IMR-90 (cell line): ENCODE data around the gene EMC9. TPM values are rescaled to one million over a fixed set of nuclear protein-coding genes. Genes with fewer than 3 reads are reported as not detected.

Source experiments
- ATAC-seq: fragments of 200-7000 bp; cut with Tn5 transposase; 2 replicates; pipeline ENCODE4 v1.9.1; 2020; ENCODE audit warnings: low read depth, mild to moderate bottlenecking, moderate library complexity
- BruUV-seq: library from RNA; stranded (reverse); fragments of 400-500 nt; replicated peaks from 2 replicates; lab custom pipeline; 2021; lab: Mats Ljungman, UMichigan
- CTCF ChIA-PET: fragments of 300-600 bp; formaldehyde crosslinking; extraction: SDS; loops from one replicate; lab custom pipeline; 2021; ENCODE audit warnings: antibody characterized with exemption; lab: Yijun Ruan, JAX
- POLR2A ChIA-PET: fragments of 300-600 bp; sonication (Branson Sonifier 250); formaldehyde crosslinking; loops from one replicate; lab custom pipeline; 2022; ENCODE audit warnings: antibody characterized with exemption; ENCODE audit not compliant: unreplicated experiment; lab: Charles Lee
- DNase-seq: peaks from one replicate; pipeline ENCODE4 v3.0.0; 2013
- H2AFZ ChIP-seq: replicated peaks from 2 replicates; pipeline ENCODE3; 2013; ENCODE audit warnings: low read length, mild to moderate bottlenecking; ENCODE audit not compliant: poor library complexity
- H2AK5ac ChIP-seq: 2 replicates; pipeline ENCODE4 v1.6.1; 2013; ENCODE audit warnings: low read depth, low read length, inconsistent platforms
- H2AK9ac ChIP-seq: replicated peaks from 2 replicates; pipeline ENCODE3; 2013; ENCODE audit warnings: mild to moderate bottlenecking, low read depth, low read length, moderate library complexity; ENCODE audit not compliant: poor library complexity
- H2BK120ac ChIP-seq: 2 replicates; pipeline ENCODE4 v1.6.1; 2013; ENCODE audit warnings: low read depth, low read length, inconsistent platforms
- H2BK15ac ChIP-seq: 3 replicates; pipeline ENCODE4 v1.6.1; 2013; ENCODE audit warnings: low read depth, low read length, inconsistent platforms
- H2BK20ac ChIP-seq: 2 replicates; pipeline ENCODE4 v1.6.1; 2013; ENCODE audit warnings: low read depth, mild to moderate bottlenecking, inconsistent platforms, low read length, moderate library complexity
- H2BK5ac ChIP-seq: 2 replicates; pipeline ENCODE4 v1.6.1; 2013; ENCODE audit warnings: mild to moderate bottlenecking, low read depth, low read length, inconsistent platforms; ENCODE audit not compliant: poor library complexity, severe bottlenecking
- H3K14ac ChIP-seq: replicated peaks from 2 replicates; pipeline ENCODE4 v1.6.1; 2013; ENCODE audit warnings: low read depth, low read length, inconsistent platforms
- H3K18ac ChIP-seq: 2 replicates; pipeline ENCODE4 v1.6.1; 2013; ENCODE audit warnings: low read depth, low read length, control low read depth
- H3K23ac ChIP-seq: 2 replicates; pipeline ENCODE4 v1.6.1; 2013; ENCODE audit warnings: low read depth, low read length, inconsistent platforms
- H3K27ac ChIP-seq: 2 replicates; pipeline ENCODE4 v1.5.1; 2013; ENCODE audit warnings: mild to moderate bottlenecking, control low read depth, low read length; ENCODE audit not compliant: insufficient read depth
- H3K27me3 ChIP-seq: 2 replicates; pipeline ENCODE4 v1.6.1; 2013; ENCODE audit warnings: low read length; ENCODE audit not compliant: control insufficient read depth, insufficient read depth
- H3K36me3 ChIP-seq: 2 replicates; pipeline ENCODE4 v1.6.1; 2013; ENCODE audit warnings: low read length, mixed read lengths; ENCODE audit not compliant: control insufficient read depth, insufficient read depth
- H3K4ac ChIP-seq: 2 replicates; pipeline ENCODE4 v1.6.1; 2013; ENCODE audit warnings: low read depth, low read length, inconsistent platforms
- H3K4me1 ChIP-seq: 2 replicates; pipeline ENCODE4 v1.6.1; 2013; ENCODE audit warnings: low read length, mixed read lengths; ENCODE audit not compliant: control insufficient read depth, insufficient read depth
- H3K4me2 ChIP-seq: 2 replicates; pipeline ENCODE4 v1.6.1; 2013; ENCODE audit warnings: low read depth, mild to moderate bottlenecking, control low read depth, low read length, moderate library complexity
- H3K4me3 ChIP-seq: 2 replicates; pipeline ENCODE4 v1.5.1; 2013; ENCODE audit warnings: low read depth, mild to moderate bottlenecking, control low read depth, low read length, moderate library complexity; ENCODE audit not compliant: insufficient read depth
- H3K56ac ChIP-seq: 2 replicates; pipeline ENCODE4 v1.6.1; 2013; ENCODE audit warnings: low read length, inconsistent platforms; ENCODE audit not compliant: insufficient read depth; ENCODE audit errors: extremely low read depth
- H3K79me1 ChIP-seq, 2 experiments: 2 replicates each; pipeline ENCODE4 v1.6.1; 2013; ENCODE audit warnings: low read length in 2 of 2, inconsistent platforms in 1 of 2, low read depth in 1 of 2
- H3K9ac ChIP-seq: 2 replicates; pipeline ENCODE4 v1.6.1; 2013; ENCODE audit warnings: low read depth, low read length, control low read depth
- H3K9me1 ChIP-seq: 2 replicates; pipeline ENCODE4 v1.6.1; 2013; ENCODE audit warnings: low read length, inconsistent platforms; ENCODE audit not compliant: insufficient read depth
- H3K9me3 ChIP-seq: 2 replicates; pipeline ENCODE4 v1.6.1; 2013; ENCODE audit warnings: low read length; ENCODE audit not compliant: control insufficient read depth, insufficient read depth
- H4K20me1 ChIP-seq: 2 replicates; pipeline ENCODE4 v1.6.1; 2013; ENCODE audit warnings: low read length, inconsistent platforms; ENCODE audit not compliant: insufficient read depth
- H4K5ac ChIP-seq: 2 replicates; pipeline ENCODE4 v1.6.1; 2013; ENCODE audit warnings: mild to moderate bottlenecking, low read depth, low read length, control low read depth
- H4K8ac ChIP-seq, 2 experiments: 2 replicates each; pipeline ENCODE4 v1.6.1; 2013; ENCODE audit warnings: low read depth in 2 of 2, low read length in 2 of 2, control low read depth in 1 of 2, inconsistent platforms in 1 of 2
- H4K91ac ChIP-seq: 2 replicates; pipeline ENCODE4 v1.6.1; 2013; ENCODE audit warnings: low read depth, low read length, inconsistent platforms; ENCODE audit not compliant: insufficient read depth
- CEBPB ChIP-seq: IDR thresholded peaks from 2 replicates; pipeline ENCODE4 v1.6.1; 2012; ENCODE audit warnings: low read depth, low read length, improper control_type of control experiment
- CHD1 ChIP-seq: IDR thresholded peaks from 2 replicates; pipeline ENCODE4 v1.6.1; 2012; ENCODE audit warnings: low read depth, low read length, improper control_type of control experiment
- CTCF ChIP-seq: conservative IDR thresholded peaks from 2 replicates; pipeline ENCODE4 v1.5.1; 2012; ENCODE audit warnings: mild to moderate bottlenecking, low read depth, low read length, improper control_type of control experiment
- FOS ChIP-seq: fragments of 150-350 bp; IDR thresholded peaks from 2 replicates; pipeline ENCODE4 v1.6.1; 2016; ENCODE audit warnings: low read depth, low read length
- MAFK ChIP-seq: IDR thresholded peaks from 2 replicates; pipeline ENCODE4 v1.6.1; 2012; ENCODE audit warnings: low read depth, low read length, improper control_type of control experiment
- POLR2A ChIP-seq: IDR thresholded peaks from 2 replicates; pipeline ENCODE4 v1.6.1; 2012; ENCODE audit warnings: mild to moderate bottlenecking, low read depth, low read length
- RAD21 ChIP-seq: IDR thresholded peaks from 2 replicates; pipeline ENCODE4 v1.6.1; 2012; ENCODE audit warnings: low read length, improper control_type of control experiment
- RCOR1 ChIP-seq: IDR thresholded peaks from 2 replicates; pipeline ENCODE4 v1.6.1; 2012; ENCODE audit warnings: mild to moderate bottlenecking, low read length, improper control_type of control experiment; ENCODE audit not compliant: insufficient replicate concordance
- RFX5 ChIP-seq: IDR thresholded peaks from 2 replicates; pipeline ENCODE4 v1.8.0; 2012; ENCODE audit warnings: low read depth, mild to moderate bottlenecking, low read length, moderate library complexity
- USF2 ChIP-seq: fragments of 150-350 bp; IDR thresholded peaks from 2 replicates; pipeline ENCODE4 v1.6.1; 2017; ENCODE audit warnings: mild to moderate bottlenecking, antibody characterized with exemption, low read length, low read depth
- WGBS, 2 experiments: methylation state at CpG; one replicate each; pipeline versions ENCODE4 v1.1.5 to v1.1.7; 2013; ENCODE audit warnings: missing lambda C conversion rate in 2 of 2; ENCODE audit not compliant: insufficient read length in 1 of 2; ENCODE audit errors: extremely low coverage in 2 of 2; 5-methylcytosine and 5-hydroxymethylcytosine counted together
- dilution Hi-C: fragments of 300-500 bp; cut with HindIII; formaldehyde crosslinking; loops from one replicate; pipeline ENCODE4 v1.14.3; 2018; ENCODE audit warnings: low sequenced_read_pairs; ENCODE audit not compliant: unreplicated experiment
- in situ Hi-C: fragments of 300-500 bp; cut with MboI; formaldehyde crosslinking; loops from 3 replicates; pipeline ENCODE4 v1.14.3; 2019; ENCODE audit warnings: low sequenced_read_pairs, inconsistent platforms, mixed read lengths
- intact Hi-C: fragments of 100-400 bp; cut with micrococcal nuclease; formaldehyde crosslinking; loops from 2 replicates; pipeline ENCODE4 v1.10.0; 2022
- polyA plus RNA-seq, 3 experiments: library from polyadenylated mRNA; depleted of rRNA; stranded (reverse); fragments of >200 nt; gene quantifications; 2 replicates each; pipeline ENCODE4 v1.2.3, GENCODE V29; 2012; ENCODE audit warnings: low replicate concordance in 1 of 3
- total RNA-seq: library from RNA; depleted of rRNA; stranded (reverse); fragments of >200 nt; gene quantifications from 2 replicates; pipeline ENCODE4 v1.2.3, GENCODE V29; 2012

EMC9 gene
- total and polyA plus RNA-seq, 2 of the 4 experiments (the other 2 are of a cell fraction) = 15.1 to 19.2 TPM

- no peak overlapping the region for H2BK120ac ChIP-seq
- H3K4ac ChIP-seq = no peak overlapping the region
- no peak overlapping the region for H3K4me3 ChIP-seq
- no peak overlapping the region for H2AK5ac ChIP-seq
- dilution Hi-C loops = no loop called here
- H3K56ac ChIP-seq = no peak overlapping the region
- in situ Hi-C loops = no loop called here
- H3K18ac ChIP-seq = no peak overlapping the region
- peaks cover 10 to 16% of the 10 kb centered on the region in 2 experiments; a peak in 2 of 4 replicates for H3K79me1 ChIP-seq
- no peaks in the 10 kb centered on the region for H3K27me3 ChIP-seq
- no peak for DNase-seq
- H3K9ac ChIP-seq = no peak overlapping the region
- peaks cover 27% of the 10 kb centered on the region for H3K36me3 ChIP-seq
- no peak overlapping the region for H3K27ac ChIP-seq
- ChIA-PET POLR2A (no interaction called here), CTCF (interaction anchor here (1.2 kb wide), 1 partner anchor 59 kb away, joined by 3 read pairs; no protein-coding TSS in a partner anchor)
- H2BK20ac ChIP-seq = no peak overlapping the region
- ATAC-seq = no peak
- no peak overlapping the region for H4K5ac ChIP-seq
- H3K14ac ChIP-seq = no peak overlapping the region
- H4K91ac ChIP-seq = no peak overlapping the region
- no peak overlapping the region for H2BK15ac ChIP-seq
- no TSS peak for BruUV-seq
- H4K8ac ChIP-seq = no peak overlapping the region
- intact Hi-C loops = no loop called here
- H3K9me3 ChIP-seq = no peaks in the 10 kb centered on the region
- H2BK5ac ChIP-seq = no peak overlapping the region
- no peak overlapping the region for H3K23ac ChIP-seq
- no peak overlapping the region for H3K4me2 ChIP-seq
- TF ChIP-seq CTCF (no peak), POLR2A (no peak), RAD21 (no peak), CHD1 (no peak), USF2 (no peak), CEBPB (no peak), RCOR1 (no peak), FOS (no peak), MAFK (no peak), RFX5 (no peak)
- peaks cover 3% of the 10 kb centered on the region; the same call in 1 of the 2 replicates for H3K4me1 ChIP-seq
- WGBS, 2 experiments = 81% methylated on average over 2 of the region's 6 CpGs; no CpG with 5 or more reads in 1 of the 2 experiments
- H4K20me1 ChIP-seq = no peaks in the 10 kb centered on the region
- peaks cover 8% of the 10 kb centered on the region; the same call in 1 of the 2 replicates for H3K9me1 ChIP-seq
- H2AK9ac ChIP-seq = no peak overlapping the region
- H2AFZ ChIP-seq = no peak overlapping the region
These were observed 24.2 kb downstream of the EMC9 start for GRCh38 chr14:24117179-24117578.
